Gastroesophageal sphincter (tissue), 4 donors: ENCODE measurements around the gene HELZ. TPM values are rescaled to one million over a fixed set of nuclear protein-coding genes. Genes with fewer than 3 reads are reported as not detected.

Source experiments
- ATAC-seq: fragments of 150-250 bp; one replicate; pipeline ENCODE4 v1.9.1; 2016; ENCODE audit warnings: mild to moderate bottlenecking, moderate library complexity
- H3K27ac ChIP-seq, 4 donors: fragments of 200-600 bp; sonication (generic) in 3 of 4; 1 replicate in 3 of 4; 2 replicates in 1 of 4; pipeline ENCODE4 v1.5.1; 2016 to 2019
- H3K27me3 ChIP-seq: fragments of 200-600 bp; sonication (generic); one replicate; pipeline ENCODE4 v1.5.1; 2019
- H3K36me3 ChIP-seq, 2 donors: fragments of 200-600 bp; sonication (generic); one replicate each; pipeline ENCODE4 v1.5.1; 2019; ENCODE audit warnings: control low read depth in 1 of 2
- H3K4me1 ChIP-seq, 3 donors: fragments of 200-600 bp; sonication (generic); 1 replicate in 2 of 3; 2 replicates in 1 of 3; pipeline ENCODE4 v1.5.1; 2016 to 2019; ENCODE audit warnings: control low read depth in 2 of 3
- H3K4me3 ChIP-seq, 2 donors: fragments of 200-600 bp; sonication (generic); one replicate each; pipeline ENCODE4 v1.5.1; 2019; ENCODE audit warnings: mild to moderate bottlenecking in 1 of 2, moderate library complexity in 1 of 2
- H3K9me3 ChIP-seq, 3 donors: fragments of 200-600 bp; sonication (generic); one replicate each; pipeline ENCODE4 v1.5.1; 2017 to 2019; ENCODE audit warnings: control low read depth in 2 of 3
- EP300 ChIP-seq: sonication (generic); formaldehyde crosslinking; IDR thresholded peaks from one replicate; pipeline ENCODE4 v1.6.1; 2017; ENCODE audit warnings: antibody characterized with exemption, mild to moderate bottlenecking
- POLR2A ChIP-seq, 2 donors: fragments of 450-650 bp; IDR thresholded peaks; one replicate each; pipeline ENCODE4 v1.6.1; 2017; ENCODE audit warnings: antibody characterized with exemption in 2 of 2, mild to moderate bottlenecking in 2 of 2, moderate library complexity in 1 of 2
- POLR2AphosphoS5 ChIP-seq: sonication (generic); formaldehyde crosslinking; IDR thresholded peaks from one replicate; pipeline ENCODE4 v1.6.1; 2017; ENCODE audit warnings: antibody characterized with exemption
- WGBS, 2 donors: methylation state at CpG; one replicate each; pipeline ENCODE4 v1.1.5; 2018; ENCODE audit warnings: low coverage in 1 of 2; 5-methylcytosine and 5-hydroxymethylcytosine counted together
- total RNA-seq, 4 donors: library from RNA; depleted of rRNA; stranded (reverse); fragments of >200 nt; gene quantifications; one replicate each; pipeline ENCODE4 v1.1.0, GENCODE V29; 2016
- TF ChIP-seq, protein P1 (sequence below), 4 experiments: fragments of 200-600 bp in 2 of 4; fragments of 450-650 bp in 2 of 4; sonication (generic) in 1 of 4; IDR thresholded peaks; one replicate each; pipeline ENCODE4 v1.5.1; 2017 to 2019; ENCODE audit warnings: antibody characterized with exemption in 4 of 4, mild to moderate bottlenecking in 2 of 4, moderate library complexity in 2 of 4

Gene HELZ
- total RNA-seq, 4 donors from 2014 or later: 43.7 to 70.2 (median 58.3) TPM

DNA sequence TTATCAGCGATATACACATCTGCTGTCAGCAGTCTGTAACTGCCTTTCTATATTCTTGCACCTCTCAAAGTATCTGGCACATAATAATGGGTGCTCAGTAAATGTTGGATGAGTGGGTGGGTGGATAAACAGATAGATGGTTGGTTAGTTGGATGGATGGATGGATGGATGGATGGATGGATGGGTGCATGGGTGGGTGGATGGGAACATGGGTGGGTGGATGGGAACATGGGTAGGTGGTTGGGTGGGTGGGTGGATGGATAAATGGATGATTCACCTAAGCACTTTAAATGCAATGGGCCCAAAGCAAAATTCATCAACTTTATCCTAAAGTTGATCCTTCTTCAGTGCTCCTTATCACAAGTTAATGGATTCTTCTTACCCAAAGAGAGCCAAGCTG is 48.6 kb downstream of the HELZ start:
- peaks cover 0 to 50% of the 10 kb centered on the region in 2 donors for H3K36me3 ChIP-seq
- peaks cover 0 to 11% (median 2%) of the 10 kb centered on the region in 3 donors for H3K4me1 ChIP-seq
- H3K4me3 ChIP-seq: no peak overlapping the region
- no peaks in the 10 kb centered on the region for H3K27me3 ChIP-seq
- 90 to 100% methylated on average over 1 of the region's 1 CpG for WGBS, 2 donors
- H3K9me3 ChIP-seq: no peaks in the 10 kb centered on the region
- H3K27ac ChIP-seq: no peak overlapping the region
- TF ChIP-seq POLR2AphosphoS5: no peak
- TF ChIP-seq, protein P1, sequence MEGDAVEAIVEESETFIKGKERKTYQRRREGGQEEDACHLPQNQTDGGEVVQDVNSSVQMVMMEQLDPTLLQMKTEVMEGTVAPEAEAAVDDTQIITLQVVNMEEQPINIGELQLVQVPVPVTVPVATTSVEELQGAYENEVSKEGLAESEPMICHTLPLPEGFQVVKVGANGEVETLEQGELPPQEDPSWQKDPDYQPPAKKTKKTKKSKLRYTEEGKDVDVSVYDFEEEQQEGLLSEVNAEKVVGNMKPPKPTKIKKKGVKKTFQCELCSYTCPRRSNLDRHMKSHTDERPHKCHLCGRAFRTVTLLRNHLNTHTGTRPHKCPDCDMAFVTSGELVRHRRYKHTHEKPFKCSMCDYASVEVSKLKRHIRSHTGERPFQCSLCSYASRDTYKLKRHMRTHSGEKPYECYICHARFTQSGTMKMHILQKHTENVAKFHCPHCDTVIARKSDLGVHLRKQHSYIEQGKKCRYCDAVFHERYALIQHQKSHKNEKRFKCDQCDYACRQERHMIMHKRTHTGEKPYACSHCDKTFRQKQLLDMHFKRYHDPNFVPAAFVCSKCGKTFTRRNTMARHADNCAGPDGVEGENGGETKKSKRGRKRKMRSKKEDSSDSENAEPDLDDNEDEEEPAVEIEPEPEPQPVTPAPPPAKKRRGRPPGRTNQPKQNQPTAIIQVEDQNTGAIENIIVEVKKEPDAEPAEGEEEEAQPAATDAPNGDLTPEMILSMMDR (IDR thresholded peaks at IDR 0.05): no peak
- TF ChIP-seq EP300: no peak
- no peak for TF ChIP-seq POLR2A (IDR thresholded peaks at IDR 0.05)
- ATAC-seq: no peak

GRCh38 chr17:67194134-67194533 is 50.9 kb downstream of the HELZ start:
- H3K36me3 ChIP-seq: peaks cover 0 to 30% of the 10 kb centered on the region in 2 donors
- ATAC-seq: peak; percentile 46
- peak overlapping the region in 2 of 4 donors; percentile 12 to 23 for H3K27ac ChIP-seq
- TF ChIP-seq POLR2AphosphoS5 (no peak), POLR2A (IDR thresholded peaks at IDR 0.05) (no peak), EP300 (no peak)
- TF ChIP-seq, protein P1 (IDR thresholded peaks at IDR 0.05): no peak
- peaks cover 0 to 11% (median 2%) of the 10 kb centered on the region in 3 donors for H3K4me1 ChIP-seq
- H3K4me3 ChIP-seq: no peak overlapping the region
- no peaks in the 10 kb centered on the region for H3K27me3 ChIP-seq
- H3K9me3 ChIP-seq: no peaks in the 10 kb centered on the region
- WGBS, 2 donors: 20 to 45% methylated on average over 1 to 2 of the region's 2 CpGs

GRCh38 chr17:67187927-67188326 is 57.1 kb downstream of the HELZ start:
- Histone ChIP-seq H3K36me3 (peaks cover 0 to 28% of the 10 kb centered on the region in 2 donors), H3K4me3 (no peak overlapping the region), H3K27me3 (no peaks in the 10 kb centered on the region), H3K4me1 (no peaks in the 10 kb centered on the region), H3K27ac (no peak overlapping the region), H3K9me3 (no peaks in the 10 kb centered on the region)
- ATAC-seq: no peak
- TF ChIP-seq, protein P1 (IDR thresholded peaks at IDR 0.05): no peak
- TF ChIP-seq POLR2A (IDR thresholded peaks at IDR 0.05) (no peak), POLR2AphosphoS5 (no peak), EP300 (no peak)
- 89 to 100% methylated on average over 1 of the region's 1 CpG for WGBS, 2 donors

DNA sequence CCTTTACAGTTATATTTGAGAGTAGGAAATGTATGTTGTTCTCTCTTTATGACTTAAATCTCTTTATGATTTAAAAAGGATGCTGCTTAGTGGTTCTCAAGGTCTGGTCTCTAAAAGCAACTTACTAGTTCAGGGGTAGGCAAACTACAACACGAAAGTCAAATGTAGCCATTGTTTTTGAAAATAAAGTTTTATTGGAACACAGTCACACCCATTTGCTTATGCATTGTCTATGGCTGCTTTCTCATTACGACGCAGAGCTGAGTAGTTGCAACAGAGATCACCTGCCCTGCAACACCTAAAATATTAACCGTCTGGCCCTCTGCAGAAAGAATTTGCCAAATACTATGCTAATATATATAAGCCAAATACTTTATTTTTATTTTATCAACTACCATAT is 58.2 kb downstream of the HELZ start:
- H3K27ac ChIP-seq: no peak overlapping the region
- TF ChIP-seq POLR2A (IDR thresholded peaks at IDR 0.05) (no peak), POLR2AphosphoS5 (no peak), EP300 (no peak)
- TF ChIP-seq, protein P1 (IDR thresholded peaks at IDR 0.05): no peak
- 88 to 97% methylated on average over 4 of the region's 4 CpGs for WGBS, 2 donors
- H3K36me3 ChIP-seq: peaks cover 0 to 29% of the 10 kb centered on the region in 2 donors
- no peaks in the 10 kb centered on the region for H3K27me3 ChIP-seq
- no peaks in the 10 kb centered on the region for H3K9me3 ChIP-seq
- no peaks in the 10 kb centered on the region for H3K4me1 ChIP-seq
- no peak overlapping the region for H3K4me3 ChIP-seq
- no peak for ATAC-seq

DNA sequence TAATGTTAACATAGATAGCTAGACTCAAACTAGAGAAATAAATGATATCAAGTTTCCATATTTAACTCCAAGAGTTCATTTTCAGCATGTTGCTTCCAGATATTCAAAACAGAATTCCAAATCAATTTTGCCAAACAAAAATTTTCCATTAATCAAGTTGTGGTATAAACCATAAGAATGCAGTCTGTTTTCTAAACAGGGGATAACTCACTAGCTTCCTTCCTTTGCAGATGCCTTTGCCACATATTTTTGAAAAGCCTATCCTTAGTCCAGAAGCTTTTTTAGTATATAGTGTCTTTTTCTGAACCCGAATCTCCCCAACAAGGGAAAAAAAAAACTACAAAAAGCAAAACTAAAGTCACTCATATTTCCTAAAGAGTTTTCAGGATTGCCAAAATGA is 61.5 kb downstream of the HELZ start:
- no peak for TF ChIP-seq POLR2AphosphoS5
- TF ChIP-seq EP300: no peak
- TF ChIP-seq POLR2A (IDR thresholded peaks at IDR 0.05): no peak
- TF ChIP-seq, protein P1 (IDR thresholded peaks at IDR 0.05): no peak
- Histone ChIP-seq H3K27ac (no peak overlapping the region), H3K9me3 (no peaks in the 10 kb centered on the region), H3K27me3 (no peaks in the 10 kb centered on the region), H3K36me3 (peaks cover under 1 to 25% of the 10 kb centered on the region in 2 donors), H3K4me3 (no peak overlapping the region), H3K4me1 (no peaks in the 10 kb centered on the region)
- ATAC-seq: no peak
- 89% methylated on average over 1 of the region's 1 CpG; no CpG with 5 or more reads in 1 of the 2 donors for WGBS, 2 donors
